SK-N-SH (cell line): Measurements from ENCODE around the gene BIRC6. TPM values are rescaled to one million over a fixed set of nuclear protein-coding genes. Genes with fewer than 3 reads are reported as not detected.
"Not testable (repeated sequence)": the region's sequence is repeated elsewhere in the genome, so short reads cannot be mapped to it uniquely, and the experiment has no call there.

Source experiments
- CTCF ChIA-PET: fragments of 300-600, 350-600 bp; formaldehyde crosslinking; extraction: SDS; loops from one replicate; lab custom pipeline; 2021; lab: Yijun Ruan, JAX
- POLR2A ChIA-PET: fragments of 350-600 bp; sonication (Branson Sonifier 250); formaldehyde crosslinking; extraction: SDS; loops from one replicate; lab custom pipeline; 2020; ENCODE audit warnings: antibody characterized with exemption, inconsistent platforms; lab: Yijun Ruan, JAX
- DNase-seq: peaks from one replicate; pipeline ENCODE4 v3.0.0; 2012
- H2AFZ ChIP-seq: fragments of 200-600 bp; sonication (generic); 2 replicates; pipeline ENCODE4 v1.8.1; 2016; ENCODE audit warnings: antibody characterized with exemption, mild to moderate bottlenecking, low read depth
- H3F3A ChIP-seq: fragments of 200-600 bp; sonication (generic); replicated peaks from 2 replicates; pipeline ENCODE3; 2016; ENCODE audit warnings: antibody characterized with exemption, mild to moderate bottlenecking; ENCODE audit not compliant: insufficient read depth
- H3K27ac ChIP-seq, 2 experiments: fragments of 200-500 bp in 1 of 2; fragments of 200-600 bp in 1 of 2; sonication (Bioruptor generic) in 1 of 2; sonication (generic), shearing (Covaris generic) in 1 of 2; 2 replicates each; pipeline versions ENCODE4 v1.5.1 to v1.6.1; 2014 to 2016; ENCODE audit warnings: low read depth in 2 of 2, inconsistent platforms in 1 of 2, low read length in 1 of 2, mild to moderate bottlenecking in 1 of 2, mixed read lengths in 1 of 2
- H3K27me3 ChIP-seq: fragments of 200-600 bp; sonication (generic), shearing (Covaris generic); 2 replicates; pipeline ENCODE4 v1.6.1; 2016; ENCODE audit warnings: mixed run types; ENCODE audit not compliant: insufficient read depth
- H3K36me3 ChIP-seq, 2 experiments: fragments of 200-500 bp in 1 of 2; fragments of 200-600 bp in 1 of 2; sonication (Bioruptor generic) in 1 of 2; sonication (generic) in 1 of 2; replicated peaks in 1 of 2; 2 replicates each; pipeline versions ENCODE3 to v1.5.1; 2014 to 2016; ENCODE audit warnings: low read length in 1 of 2, mild to moderate bottlenecking in 1 of 2; ENCODE audit not compliant: insufficient read depth in 2 of 2, control insufficient read depth in 1 of 2
- H3K4me1 ChIP-seq, 2 experiments: fragments of 200-500 bp in 1 of 2; fragments of 200-600 bp in 1 of 2; sonication (Bioruptor generic) in 1 of 2; sonication (generic), shearing (Covaris generic) in 1 of 2; 2 replicates each; pipeline versions ENCODE4 v1.5.1 to v1.6.1; 2014 to 2016; ENCODE audit warnings: low read depth in 1 of 2, low read length in 1 of 2, mixed run types in 1 of 2; ENCODE audit not compliant: insufficient read depth in 2 of 2, control insufficient read depth in 1 of 2
- H3K4me2 ChIP-seq: fragments of 200-600 bp; sonication (generic), shearing (Covaris generic); 2 replicates; pipeline ENCODE4 v1.6.1; 2017; ENCODE audit warnings: mixed run types
- H3K4me3 ChIP-seq, 2 experiments: fragments of 200-500 bp in 1 of 2; fragments of 200-600 bp in 1 of 2; sonication (Bioruptor generic) in 1 of 2; sonication (generic), shearing (Covaris generic) in 1 of 2; 2 replicates each; pipeline versions ENCODE4 v1.5.1 to v1.8.1; 2014 to 2016; ENCODE audit warnings: low read depth in 2 of 2, inconsistent platforms in 1 of 2, low read length in 1 of 2, mild to moderate bottlenecking in 1 of 2, mixed read lengths in 1 of 2, moderate library complexity in 1 of 2
- H3K79me2 ChIP-seq: fragments of 200-600 bp; sonication (generic); 2 replicates; pipeline ENCODE4 v1.8.1; 2017; ENCODE audit warnings: mild to moderate bottlenecking; ENCODE audit not compliant: insufficient read depth
- H3K9ac ChIP-seq: fragments of 200-600 bp; sonication (generic); 2 replicates; pipeline ENCODE4 v1.6.1; 2017; ENCODE audit warnings: mixed run types
- H3K9me2 ChIP-seq: fragments of 200-600 bp; sonication (generic); 2 replicates; pipeline ENCODE4 v1.6.1; 2017; ENCODE audit warnings: mixed run types
- H3K9me3 ChIP-seq: fragments of 200-600 bp; sonication (generic); 2 replicates; pipeline ENCODE4 v1.6.1; 2017; ENCODE audit warnings: mixed run types, mild to moderate bottlenecking, moderate library complexity
- H4K20me1 ChIP-seq: fragments of 200-600 bp; sonication (generic); 2 replicates; pipeline ENCODE4 v1.6.1; 2017; ENCODE audit warnings: mild to moderate bottlenecking, mixed run types; ENCODE audit not compliant: insufficient read depth
- EP300 ChIP-seq, 2 experiments: IDR thresholded peaks; 2 replicates each; pipeline versions ENCODE4 v1.4.0 to v1.6.1; 2012; ENCODE audit warnings: borderline replicate concordance in 1 of 2, low read depth in 1 of 2, low read length in 1 of 2
- EZH2phosphoT487 ChIP-seq: fragments of 200-600 bp; sonication (generic); IDR thresholded peaks from 2 replicates; pipeline ENCODE4 v1.6.1; 2017; ENCODE audit warnings: low read depth, mixed run types, mild to moderate bottlenecking, antibody characterized with exemption, moderate library complexity, borderline replicate concordance
- FOSL2 ChIP-seq: IDR thresholded peaks from 2 replicates; pipeline ENCODE4 v1.4.0; 2012; ENCODE audit warnings: low read depth, mild to moderate bottlenecking, moderate library complexity, borderline replicate concordance
- FOXJ3 ChIP-seq: sonication (generic); formaldehyde crosslinking; IDR thresholded peaks from 2 replicates; pipeline ENCODE4 v1.5.1; 2020; ENCODE audit warnings: mild to moderate bottlenecking, missing genetic modification reagents
- GATA2 ChIP-seq: sonication (generic); formaldehyde crosslinking; IDR thresholded peaks from 2 replicates; pipeline ENCODE4 v1.5.0; 2020; ENCODE audit warnings: mild to moderate bottlenecking, missing genetic modification reagents
- JUND ChIP-seq: IDR thresholded peaks from 2 replicates; pipeline ENCODE4 v1.4.0; 2012
- MEF2A ChIP-seq: IDR thresholded peaks from 2 replicates; pipeline ENCODE4 v1.4.0; 2012; ENCODE audit warnings: low read depth, borderline replicate concordance
- MXI1 ChIP-seq: IDR thresholded peaks from 2 replicates; pipeline ENCODE4 v1.6.1; 2012; ENCODE audit warnings: mild to moderate bottlenecking, low read depth, low read length, improper control_type of control experiment
- POLR2AphosphoS5 ChIP-seq: IDR thresholded peaks from 2 replicates; pipeline ENCODE4 v1.6.1; 2012; ENCODE audit warnings: low read depth, low read length
- RAD21 ChIP-seq: IDR thresholded peaks from 2 replicates; pipeline ENCODE4 v1.6.1; 2012; ENCODE audit warnings: mild to moderate bottlenecking, low read length
- REST ChIP-seq: IDR thresholded peaks from 2 replicates; pipeline ENCODE4 v1.6.1; 2012; ENCODE audit warnings: mild to moderate bottlenecking, low read depth, low read length, moderate library complexity
- RXRA ChIP-seq: IDR thresholded peaks from 2 replicates; pipeline ENCODE4 v1.4.0; 2012; ENCODE audit warnings: low read depth, mild to moderate bottlenecking, borderline replicate concordance
- SMC3 ChIP-seq: IDR thresholded peaks from 2 replicates; pipeline ENCODE4 v1.6.1; 2012; ENCODE audit warnings: low read depth, low read length, improper control_type of control experiment
- TAF1 ChIP-seq: IDR thresholded peaks from 2 replicates; pipeline ENCODE4 v1.6.1; 2012; ENCODE audit warnings: low read depth, mild to moderate bottlenecking, low read length, moderate library complexity, borderline replicate concordance
- ZBTB33 ChIP-seq: IDR thresholded peaks from 2 replicates; pipeline ENCODE4 v1.4.0; 2012; ENCODE audit warnings: low read depth, borderline replicate concordance
- WGBS: methylation state at CpG from one replicate; pipeline ENCODE4 v1.1.6; 2017; ENCODE audit warnings: low lambda C conversion rate; 5-methylcytosine and 5-hydroxymethylcytosine counted together
- polyA plus RNA-seq, 3 experiments: library from polyadenylated mRNA; depleted of rRNA; stranded (reverse); fragments of >200 nt; gene quantifications; 2 replicates each; pipeline ENCODE4 v1.2.3, GENCODE V29; 2012
- TF ChIP-seq, protein P1 (sequence below): IDR thresholded peaks from 2 replicates; pipeline ENCODE4 v1.4.0; 2012; ENCODE audit warnings: low read depth, borderline replicate concordance

Gene BIRC6
- polyA plus RNA-seq, 1 of the 3 experiments (the other 2 are of a cell fraction): 28.9 TPM

GRCh38 chr2:32633040-32633439 is 276.2 kb downstream of the BIRC6 start:
- Histone ChIP-seq H3K36me3 (peaks cover 33 to 48% of the 10 kb centered on the region in 2 experiments), H3K4me3 (no peak overlapping the region), H3K4me1 (peaks cover 6 to 14% of the 10 kb centered on the region in 2 experiments; a peak in 2 of 4 replicates), H3K9me3 (no peaks in the 10 kb centered on the region), H3K79me2 (peaks cover 22% of the 10 kb centered on the region), H3K9me2 (no peaks in the 10 kb centered on the region), H3K27ac (peak overlapping the region in 1 of 2 experiments; percentile 73; a peak in 2 of 4 replicates), H3K4me2 (no peak overlapping the region), H3K27me3 (no peaks in the 10 kb centered on the region), H2AFZ (no peak overlapping the region), H3F3A (peaks cover 21% of the 10 kb centered on the region), H3K9ac (no peak overlapping the region), H4K20me1 (no peaks in the 10 kb centered on the region)
- no peak for DNase-seq
- TF ChIP-seq FOXJ3 (no peak), RXRA (no peak), JUND (no peak), FOSL2 (no peak), SMC3 (no peak), TAF1 (no peak), POLR2AphosphoS5 (no peak), RAD21 (no peak)
- CTCF ChIA-PET: no interaction called here
- POLR2A ChIA-PET: no interaction called here
- WGBS: 99% methylated on average over 3 of the region's 3 CpGs

GRCh38 chr2:32638548-32638947 is 281.7 kb downstream of the BIRC6 start:
- H3K4me2 ChIP-seq, H3K9me3 ChIP-seq, H3K4me1 ChIP-seq, DNase-seq, H3K4me3 ChIP-seq, H2AFZ ChIP-seq, H3K9me2 ChIP-seq, H3K27ac ChIP-seq, H4K20me1 ChIP-seq, POLR2A ChIA-PET, CTCF ChIA-PET, H3K27me3 ChIP-seq, H3F3A ChIP-seq, H3K9ac ChIP-seq, H3K79me2 ChIP-seq: not testable (repeated sequence)
- 98% methylated on average over 5 of the region's 5 CpGs for WGBS
- peaks cover 28 to 76% of the 10 kb centered on the region in 2 experiments for H3K36me3 ChIP-seq

- H3K4me3 ChIP-seq: no peak overlapping the region
- peaks cover 2% of the 10 kb centered on the region; the same call in 1 of the 2 replicates for H3K79me2 ChIP-seq
- ChIA-PET POLR2A (no interaction called here), CTCF (interaction anchor here (1.4 kb wide), 1 partner anchor 16 kb away, joined by 4 read pairs; no protein-coding TSS in a partner anchor)
- WGBS: 95% methylated on average over 5 of the region's 5 CpGs
- no peaks in the 10 kb centered on the region for H3K9me2 ChIP-seq
- no peaks in the 10 kb centered on the region for H3F3A ChIP-seq
- no peaks in the 10 kb centered on the region for H3K4me1 ChIP-seq
- TF ChIP-seq GATA2 (CRISPR knock-in tag) (no peak), MXI1 (no peak), ZBTB33 (no peak), RXRA (no peak), RAD21 (no peak), REST (no peak), EZH2phosphoT487 (no peak), MEF2A (no peak), EP300 (IDR thresholded peaks at IDR 0.05; ENCODE audit: borderline replicate concordance in 1 of 2, low read depth in 1 of 2, low read length in 1 of 2) (no peak)
- TF ChIP-seq, protein P1, sequence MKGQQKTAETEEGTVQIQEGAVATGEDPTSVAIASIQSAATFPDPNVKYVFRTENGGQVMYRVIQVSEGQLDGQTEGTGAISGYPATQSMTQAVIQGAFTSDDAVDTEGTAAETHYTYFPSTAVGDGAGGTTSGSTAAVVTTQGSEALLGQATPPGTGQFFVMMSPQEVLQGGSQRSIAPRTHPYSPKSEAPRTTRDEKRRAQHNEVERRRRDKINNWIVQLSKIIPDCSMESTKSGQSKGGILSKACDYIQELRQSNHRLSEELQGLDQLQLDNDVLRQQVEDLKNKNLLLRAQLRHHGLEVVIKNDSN: no peak
- H3K27ac ChIP-seq: no peak overlapping the region
- no peaks in the 10 kb centered on the region for H3K9me3 ChIP-seq
- H4K20me1 ChIP-seq: no peaks in the 10 kb centered on the region
- no peak overlapping the region for H3K9ac ChIP-seq
- peaks cover 19 to 72% of the 10 kb centered on the region in 2 experiments for H3K36me3 ChIP-seq
- DNase-seq: no peak
- no peak overlapping the region for H2AFZ ChIP-seq
- H3K4me2 ChIP-seq: no peak overlapping the region
- no peaks in the 10 kb centered on the region for H3K27me3 ChIP-seq
Measured at GRCh38 chr2:32641180-32641579, 284.4 kb downstream of the BIRC6 start.
